IMR-90 (cell line): ENCODE data around the gene ARL4A. TPM values are rescaled to one million over a fixed set of nuclear protein-coding genes. Genes with fewer than 3 reads are reported as not detected.

Experiments
- ATAC-seq: fragments of 200-7000 bp; cut with Tn5 transposase; 2 replicates; pipeline ENCODE4 v1.9.1; 2020; ENCODE audit warnings: low read depth, mild to moderate bottlenecking, moderate library complexity
- BruUV-seq: library from RNA; stranded (reverse); fragments of 400-500 nt; replicated peaks from 2 replicates; lab custom pipeline; 2021; lab: Mats Ljungman, UMichigan
- CTCF ChIA-PET: fragments of 300-600 bp; formaldehyde crosslinking; extraction: SDS; loops from one replicate; lab custom pipeline; 2021; ENCODE audit warnings: antibody characterized with exemption; lab: Yijun Ruan, JAX
- POLR2A ChIA-PET: fragments of 300-600 bp; sonication (Branson Sonifier 250); formaldehyde crosslinking; loops from one replicate; lab custom pipeline; 2022; ENCODE audit warnings: antibody characterized with exemption; ENCODE audit not compliant: unreplicated experiment; lab: Charles Lee
- DNase-seq: peaks from one replicate; pipeline ENCODE4 v3.0.0; 2013
- H2AFZ ChIP-seq: replicated peaks from 2 replicates; pipeline ENCODE3; 2013; ENCODE audit warnings: low read length, mild to moderate bottlenecking; ENCODE audit not compliant: poor library complexity
- H2AK5ac ChIP-seq: 2 replicates; pipeline ENCODE4 v1.6.1; 2013; ENCODE audit warnings: low read depth, low read length, inconsistent platforms
- H2AK9ac ChIP-seq: replicated peaks from 2 replicates; pipeline ENCODE3; 2013; ENCODE audit warnings: mild to moderate bottlenecking, low read depth, low read length, moderate library complexity; ENCODE audit not compliant: poor library complexity
- H2BK120ac ChIP-seq: 2 replicates; pipeline ENCODE4 v1.6.1; 2013; ENCODE audit warnings: low read depth, low read length, inconsistent platforms
- H2BK15ac ChIP-seq: 3 replicates; pipeline ENCODE4 v1.6.1; 2013; ENCODE audit warnings: low read depth, low read length, inconsistent platforms
- H2BK20ac ChIP-seq: 2 replicates; pipeline ENCODE4 v1.6.1; 2013; ENCODE audit warnings: low read depth, mild to moderate bottlenecking, inconsistent platforms, low read length, moderate library complexity
- H2BK5ac ChIP-seq: 2 replicates; pipeline ENCODE4 v1.6.1; 2013; ENCODE audit warnings: mild to moderate bottlenecking, low read depth, low read length, inconsistent platforms; ENCODE audit not compliant: poor library complexity, severe bottlenecking
- H3K14ac ChIP-seq: replicated peaks from 2 replicates; pipeline ENCODE4 v1.6.1; 2013; ENCODE audit warnings: low read depth, low read length, inconsistent platforms
- H3K18ac ChIP-seq: 2 replicates; pipeline ENCODE4 v1.6.1; 2013; ENCODE audit warnings: low read depth, low read length, control low read depth
- H3K23ac ChIP-seq: 2 replicates; pipeline ENCODE4 v1.6.1; 2013; ENCODE audit warnings: low read depth, low read length, inconsistent platforms
- H3K27ac ChIP-seq: 2 replicates; pipeline ENCODE4 v1.5.1; 2013; ENCODE audit warnings: mild to moderate bottlenecking, control low read depth, low read length; ENCODE audit not compliant: insufficient read depth
- H3K27me3 ChIP-seq: 2 replicates; pipeline ENCODE4 v1.6.1; 2013; ENCODE audit warnings: low read length; ENCODE audit not compliant: control insufficient read depth, insufficient read depth
- H3K36me3 ChIP-seq: 2 replicates; pipeline ENCODE4 v1.6.1; 2013; ENCODE audit warnings: low read length, mixed read lengths; ENCODE audit not compliant: control insufficient read depth, insufficient read depth
- H3K4ac ChIP-seq: 2 replicates; pipeline ENCODE4 v1.6.1; 2013; ENCODE audit warnings: low read depth, low read length, inconsistent platforms
- H3K4me1 ChIP-seq: 2 replicates; pipeline ENCODE4 v1.6.1; 2013; ENCODE audit warnings: low read length, mixed read lengths; ENCODE audit not compliant: control insufficient read depth, insufficient read depth
- H3K4me2 ChIP-seq: 2 replicates; pipeline ENCODE4 v1.6.1; 2013; ENCODE audit warnings: low read depth, mild to moderate bottlenecking, control low read depth, low read length, moderate library complexity
- H3K4me3 ChIP-seq: 2 replicates; pipeline ENCODE4 v1.5.1; 2013; ENCODE audit warnings: low read depth, mild to moderate bottlenecking, control low read depth, low read length, moderate library complexity; ENCODE audit not compliant: insufficient read depth
- H3K56ac ChIP-seq: 2 replicates; pipeline ENCODE4 v1.6.1; 2013; ENCODE audit warnings: low read length, inconsistent platforms; ENCODE audit not compliant: insufficient read depth; ENCODE audit errors: extremely low read depth
- H3K79me1 ChIP-seq, 2 experiments: 2 replicates each; pipeline ENCODE4 v1.6.1; 2013; ENCODE audit warnings: low read length in 2 of 2, inconsistent platforms in 1 of 2, low read depth in 1 of 2
- H3K9ac ChIP-seq: 2 replicates; pipeline ENCODE4 v1.6.1; 2013; ENCODE audit warnings: low read depth, low read length, control low read depth
- H3K9me1 ChIP-seq: 2 replicates; pipeline ENCODE4 v1.6.1; 2013; ENCODE audit warnings: low read length, inconsistent platforms; ENCODE audit not compliant: insufficient read depth
- H3K9me3 ChIP-seq: 2 replicates; pipeline ENCODE4 v1.6.1; 2013; ENCODE audit warnings: low read length; ENCODE audit not compliant: control insufficient read depth, insufficient read depth
- H4K20me1 ChIP-seq: 2 replicates; pipeline ENCODE4 v1.6.1; 2013; ENCODE audit warnings: low read length, inconsistent platforms; ENCODE audit not compliant: insufficient read depth
- H4K5ac ChIP-seq: 2 replicates; pipeline ENCODE4 v1.6.1; 2013; ENCODE audit warnings: mild to moderate bottlenecking, low read depth, low read length, control low read depth
- H4K8ac ChIP-seq, 2 experiments: 2 replicates each; pipeline ENCODE4 v1.6.1; 2013; ENCODE audit warnings: low read depth in 2 of 2, low read length in 2 of 2, control low read depth in 1 of 2, inconsistent platforms in 1 of 2
- H4K91ac ChIP-seq: 2 replicates; pipeline ENCODE4 v1.6.1; 2013; ENCODE audit warnings: low read depth, low read length, inconsistent platforms; ENCODE audit not compliant: insufficient read depth
- BHLHE40 ChIP-seq: fragments of 150-350 bp; IDR thresholded peaks from 2 replicates; pipeline ENCODE4 v1.6.1; 2016; ENCODE audit warnings: mild to moderate bottlenecking, low read depth, low read length
- CEBPB ChIP-seq: IDR thresholded peaks from 2 replicates; pipeline ENCODE4 v1.6.1; 2012; ENCODE audit warnings: low read depth, low read length, improper control_type of control experiment
- CHD1 ChIP-seq: IDR thresholded peaks from 2 replicates; pipeline ENCODE4 v1.6.1; 2012; ENCODE audit warnings: low read depth, low read length, improper control_type of control experiment
- FOS ChIP-seq: fragments of 150-350 bp; IDR thresholded peaks from 2 replicates; pipeline ENCODE4 v1.6.1; 2016; ENCODE audit warnings: low read depth, low read length
- MAZ ChIP-seq: IDR thresholded peaks from 2 replicates; pipeline ENCODE4 v1.6.1; 2012; ENCODE audit warnings: low read depth, mild to moderate bottlenecking, low read length, improper control_type of control experiment, moderate library complexity, borderline replicate concordance
- MXI1 ChIP-seq: IDR thresholded peaks from 2 replicates; pipeline ENCODE4 v1.6.1; 2012; ENCODE audit warnings: low read depth, mild to moderate bottlenecking, low read length, moderate library complexity, borderline replicate concordance
- NFE2L2 ChIP-seq: fragments of 150-350 bp; IDR thresholded peaks from 2 replicates; pipeline ENCODE4 v1.6.1; 2016; ENCODE audit warnings: low read depth, mild to moderate bottlenecking, low read length
- POLR2A ChIP-seq: IDR thresholded peaks from 2 replicates; pipeline ENCODE4 v1.6.1; 2012; ENCODE audit warnings: mild to moderate bottlenecking, low read depth, low read length
- RAD21 ChIP-seq: IDR thresholded peaks from 2 replicates; pipeline ENCODE4 v1.6.1; 2012; ENCODE audit warnings: low read length, improper control_type of control experiment
- RCOR1 ChIP-seq: IDR thresholded peaks from 2 replicates; pipeline ENCODE4 v1.6.1; 2012; ENCODE audit warnings: mild to moderate bottlenecking, low read length, improper control_type of control experiment; ENCODE audit not compliant: insufficient replicate concordance
- RFX5 ChIP-seq: IDR thresholded peaks from 2 replicates; pipeline ENCODE4 v1.8.0; 2012; ENCODE audit warnings: low read depth, mild to moderate bottlenecking, low read length, moderate library complexity
- SMC3 ChIP-seq: fragments of 150-350 bp; IDR thresholded peaks from 2 replicates; pipeline ENCODE4 v1.6.1; 2016; ENCODE audit warnings: low read depth, mild to moderate bottlenecking, antibody characterized with exemption, low read length, moderate library complexity
- WGBS, 2 experiments: methylation state at CpG; one replicate each; pipeline versions ENCODE4 v1.1.5 to v1.1.7; 2013; ENCODE audit warnings: missing lambda C conversion rate in 2 of 2; ENCODE audit not compliant: insufficient read length in 1 of 2; ENCODE audit errors: extremely low coverage in 2 of 2; 5-methylcytosine and 5-hydroxymethylcytosine counted together
- dilution Hi-C: fragments of 300-500 bp; cut with HindIII; formaldehyde crosslinking; loops from one replicate; pipeline ENCODE4 v1.14.3; 2018; ENCODE audit warnings: low sequenced_read_pairs; ENCODE audit not compliant: unreplicated experiment
- in situ Hi-C: fragments of 300-500 bp; cut with MboI; formaldehyde crosslinking; loops from 3 replicates; pipeline ENCODE4 v1.14.3; 2019; ENCODE audit warnings: low sequenced_read_pairs, inconsistent platforms, mixed read lengths
- intact Hi-C: fragments of 100-400 bp; cut with micrococcal nuclease; formaldehyde crosslinking; loops from 2 replicates; pipeline ENCODE4 v1.10.0; 2022
- polyA plus RNA-seq, 3 experiments: library from polyadenylated mRNA; depleted of rRNA; stranded (reverse); fragments of >200 nt; gene quantifications; 2 replicates each; pipeline ENCODE4 v1.2.3, GENCODE V29; 2012; ENCODE audit warnings: low replicate concordance in 1 of 3
- total RNA-seq: library from RNA; depleted of rRNA; stranded (reverse); fragments of >200 nt; gene quantifications from 2 replicates; pipeline ENCODE4 v1.2.3, GENCODE V29; 2012
- TF ChIP-seq, protein P1 (sequence below): conservative IDR thresholded peaks from 2 replicates; pipeline ENCODE4 v1.5.1; 2012; ENCODE audit warnings: mild to moderate bottlenecking, low read depth, low read length, improper control_type of control experiment
- TF ChIP-seq, protein P2 (sequence below): fragments of 150-350 bp; IDR thresholded peaks from 2 replicates; pipeline ENCODE4 v1.6.1; 2016; ENCODE audit warnings: low read depth, mild to moderate bottlenecking, low read length, moderate library complexity, borderline replicate concordance
- TF ChIP-seq, protein P3 (sequence below): fragments of 150-350 bp; IDR thresholded peaks from 2 replicates; pipeline ENCODE4 v1.6.1; 2017; ENCODE audit warnings: mild to moderate bottlenecking, antibody characterized with exemption, low read length, low read depth

The ARL4A gene
- total and polyA plus RNA-seq, 2 of the 4 experiments (the other 2 are of a cell fraction): 13.7 to 22.4 TPM

DNA sequence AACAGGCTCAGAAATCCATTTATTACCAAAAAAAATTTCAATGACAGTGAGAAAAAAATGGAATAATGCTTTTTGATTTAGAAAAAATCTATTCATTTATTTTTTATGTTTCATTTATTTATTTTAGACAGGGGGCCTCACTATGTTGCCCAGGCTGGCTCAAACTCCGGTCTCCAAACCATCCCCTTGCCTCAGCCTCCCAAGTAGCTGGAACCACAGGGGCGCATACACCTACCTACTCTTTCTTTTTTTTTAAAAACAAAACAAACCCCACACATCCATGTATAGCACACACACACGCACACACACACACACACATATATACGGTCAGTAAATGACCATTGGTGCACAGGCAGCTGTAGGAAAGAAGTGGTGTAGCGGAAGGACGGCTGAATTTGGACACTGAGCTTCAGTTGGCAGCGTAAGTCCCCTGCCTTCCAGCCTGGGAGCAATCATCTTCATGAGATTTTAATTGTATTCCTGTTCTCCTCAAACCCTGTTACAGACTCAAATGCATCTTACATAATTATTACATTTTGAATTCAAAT lies 28.8 kb downstream of the ARL4A start:
- no peaks in the 10 kb centered on the region for H3K27me3 ChIP-seq
- H3K4me1 ChIP-seq: peaks cover 9% of the 10 kb centered on the region
- no peak overlapping the region for H3K4me3 ChIP-seq
- H2BK15ac ChIP-seq: peak overlapping the region; percentile 94; the same call in 2 of the 3 replicates
- peak overlapping the region; percentile 89 for H3K18ac ChIP-seq
- H3K9me1 ChIP-seq: peaks cover 3% of the 10 kb centered on the region; the same call in 1 of the 2 replicates
- 20% methylated on average over 1 of the region's 7 CpGs; no CpG with 5 or more reads in 1 of the 2 experiments for WGBS, 2 experiments
- ChIA-PET POLR2A (interaction anchor here (1.0 to 1.2 kb wide), 2 partner anchors 10 kb away, joined by 3 read pairs; no protein-coding TSS in a partner anchor), CTCF (interaction anchor here (0.6 to 1.2 kb wide), 3 partner anchors 10 to 355 kb away, joined by 3 read pairs; no protein-coding TSS in a partner anchor)
- BruUV-seq: no TSS peak
- in situ Hi-C loops: no loop called here
- ATAC-seq (no peak), DNase-seq (no peak)
- peak overlapping the region; percentile 53; the same call in 1 of the 2 replicates for H3K4me2 ChIP-seq
- peak overlapping the region; percentile 76 for H2BK5ac ChIP-seq
- intact Hi-C loops: no loop called here
- H2BK120ac ChIP-seq: peak overlapping the region; percentile 91
- H4K20me1 ChIP-seq: no peaks in the 10 kb centered on the region
- H3K9me3 ChIP-seq: no peaks in the 10 kb centered on the region
- H3K27ac ChIP-seq: peak overlapping the region; percentile 73; the same call in 1 of the 2 replicates
- H3K36me3 ChIP-seq: no peaks in the 10 kb centered on the region
- peak overlapping the region; percentile 80 for H2AK9ac ChIP-seq
- dilution Hi-C loops: no loop called here
- peak overlapping the region; percentile 67; the same call in 1 of the 2 replicates for H3K9ac ChIP-seq
- H2AFZ ChIP-seq: peak overlapping the region; percentile 59
- peak overlapping the region; percentile 59 to 84 for H4K8ac ChIP-seq
- peak overlapping the region; percentile 95 for H4K91ac ChIP-seq
- H2AK5ac ChIP-seq: peak overlapping the region; percentile 93; the same call in 1 of the 2 replicates
- peak overlapping the region; percentile 75; the same call in 1 of the 2 replicates for H3K56ac ChIP-seq
- H3K4ac ChIP-seq: peak overlapping the region; percentile 91
- H3K23ac ChIP-seq: peak overlapping the region; percentile 61
- peak overlapping the region; percentile 89 for H3K14ac ChIP-seq
- H2BK20ac ChIP-seq: peak overlapping the region; percentile 65
- H3K79me1 ChIP-seq: no peaks in the 10 kb centered on the region
- peak overlapping the region; percentile 77 for H4K5ac ChIP-seq
- TF ChIP-seq, protein P1, sequence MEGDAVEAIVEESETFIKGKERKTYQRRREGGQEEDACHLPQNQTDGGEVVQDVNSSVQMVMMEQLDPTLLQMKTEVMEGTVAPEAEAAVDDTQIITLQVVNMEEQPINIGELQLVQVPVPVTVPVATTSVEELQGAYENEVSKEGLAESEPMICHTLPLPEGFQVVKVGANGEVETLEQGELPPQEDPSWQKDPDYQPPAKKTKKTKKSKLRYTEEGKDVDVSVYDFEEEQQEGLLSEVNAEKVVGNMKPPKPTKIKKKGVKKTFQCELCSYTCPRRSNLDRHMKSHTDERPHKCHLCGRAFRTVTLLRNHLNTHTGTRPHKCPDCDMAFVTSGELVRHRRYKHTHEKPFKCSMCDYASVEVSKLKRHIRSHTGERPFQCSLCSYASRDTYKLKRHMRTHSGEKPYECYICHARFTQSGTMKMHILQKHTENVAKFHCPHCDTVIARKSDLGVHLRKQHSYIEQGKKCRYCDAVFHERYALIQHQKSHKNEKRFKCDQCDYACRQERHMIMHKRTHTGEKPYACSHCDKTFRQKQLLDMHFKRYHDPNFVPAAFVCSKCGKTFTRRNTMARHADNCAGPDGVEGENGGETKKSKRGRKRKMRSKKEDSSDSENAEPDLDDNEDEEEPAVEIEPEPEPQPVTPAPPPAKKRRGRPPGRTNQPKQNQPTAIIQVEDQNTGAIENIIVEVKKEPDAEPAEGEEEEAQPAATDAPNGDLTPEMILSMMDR: no peak
- no peak for TF ChIP-seq SMC3
- TF ChIP-seq, protein P2, sequence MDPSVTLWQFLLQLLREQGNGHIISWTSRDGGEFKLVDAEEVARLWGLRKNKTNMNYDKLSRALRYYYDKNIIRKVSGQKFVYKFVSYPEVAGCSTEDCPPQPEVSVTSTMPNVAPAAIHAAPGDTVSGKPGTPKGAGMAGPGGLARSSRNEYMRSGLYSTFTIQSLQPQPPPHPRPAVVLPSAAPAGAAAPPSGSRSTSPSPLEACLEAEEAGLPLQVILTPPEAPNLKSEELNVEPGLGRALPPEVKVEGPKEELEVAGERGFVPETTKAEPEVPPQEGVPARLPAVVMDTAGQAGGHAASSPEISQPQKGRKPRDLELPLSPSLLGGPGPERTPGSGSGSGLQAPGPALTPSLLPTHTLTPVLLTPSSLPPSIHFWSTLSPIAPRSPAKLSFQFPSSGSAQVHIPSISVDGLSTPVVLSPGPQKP: no peak
- no peak for TF ChIP-seq CHD1
- no peak for TF ChIP-seq FOS
- TF ChIP-seq POLR2A: no peak
- no peak for TF ChIP-seq CEBPB
- TF ChIP-seq MAZ: no peak
- TF ChIP-seq, protein P3, sequence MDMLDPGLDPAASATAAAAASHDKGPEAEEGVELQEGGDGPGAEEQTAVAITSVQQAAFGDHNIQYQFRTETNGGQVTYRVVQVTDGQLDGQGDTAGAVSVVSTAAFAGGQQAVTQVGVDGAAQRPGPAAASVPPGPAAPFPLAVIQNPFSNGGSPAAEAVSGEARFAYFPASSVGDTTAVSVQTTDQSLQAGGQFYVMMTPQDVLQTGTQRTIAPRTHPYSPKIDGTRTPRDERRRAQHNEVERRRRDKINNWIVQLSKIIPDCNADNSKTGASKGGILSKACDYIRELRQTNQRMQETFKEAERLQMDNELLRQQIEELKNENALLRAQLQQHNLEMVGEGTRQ: no peak
- TF ChIP-seq RFX5: no peak
- TF ChIP-seq RCOR1: no peak
- no peak for TF ChIP-seq NFE2L2
- TF ChIP-seq RAD21: no peak
- TF ChIP-seq BHLHE40: no peak
- no peak for TF ChIP-seq MXI1
